HG02642 (cell line): ENCODE measurements around the gene CADM1.

Experiments
- ATAC-seq: cut with Tn5 transposase; IDR thresholded peaks from one replicate; pipeline ENCODE4 v1.9.1; 2021; ENCODE audit warnings: mild to moderate bottlenecking; ENCODE audit not compliant: unreplicated experiment, poor library complexity

CADM1 gene

DNA sequence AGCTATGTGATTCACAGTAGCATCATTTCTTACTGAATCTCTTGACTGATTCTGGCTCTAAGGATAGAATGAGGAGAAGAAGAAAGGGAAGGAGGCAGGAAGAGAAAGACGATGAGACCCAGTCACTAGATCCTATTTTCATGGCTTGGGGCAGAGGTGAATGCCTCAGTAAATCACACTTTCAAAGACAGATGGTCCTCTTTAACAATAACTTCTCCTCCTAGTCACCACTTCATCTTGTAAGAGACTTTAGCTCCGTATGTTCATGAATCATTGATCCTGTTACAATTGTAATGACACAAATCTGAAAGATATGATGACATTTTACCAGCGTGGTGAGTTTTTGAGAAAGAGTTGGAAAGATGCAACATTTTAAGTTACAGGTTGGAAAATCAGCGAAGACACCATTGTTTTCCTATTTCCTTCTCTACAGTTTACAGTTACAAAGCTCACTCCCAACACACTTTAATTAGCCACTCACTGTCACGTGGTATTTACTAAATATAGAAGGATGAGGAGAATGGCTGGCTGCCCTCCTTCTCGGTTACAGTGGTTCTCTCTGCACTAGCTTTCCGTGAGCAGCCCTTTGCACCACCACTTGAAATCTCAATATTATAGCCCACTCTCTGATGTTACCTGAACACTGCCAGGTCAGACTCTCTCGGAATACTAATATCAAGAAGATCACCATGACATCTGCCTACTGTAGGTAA lies 205.8 kb downstream of the CADM1 start:
- ATAC-seq, result no peak

DNA sequence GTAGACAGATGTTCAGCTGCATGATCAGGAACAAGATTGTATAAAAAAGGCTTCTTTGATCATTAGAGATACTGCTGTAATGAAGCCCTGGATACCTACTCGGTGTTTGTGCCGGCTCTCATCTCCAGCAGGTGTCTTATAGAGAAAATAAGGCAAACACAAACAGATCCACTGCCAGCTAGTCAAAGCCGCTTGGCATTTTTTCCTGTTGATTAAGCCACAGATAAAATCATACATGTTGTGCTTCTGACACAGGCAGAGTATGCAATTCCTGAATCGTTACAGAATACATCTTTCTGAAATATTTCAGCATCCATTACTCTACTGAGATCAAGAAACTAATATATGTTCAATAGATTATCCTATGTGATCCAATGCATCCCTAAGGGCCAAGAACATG lies 206.9 kb downstream of the CADM1 start:
- ATAC-seq, result no peak

DNA sequence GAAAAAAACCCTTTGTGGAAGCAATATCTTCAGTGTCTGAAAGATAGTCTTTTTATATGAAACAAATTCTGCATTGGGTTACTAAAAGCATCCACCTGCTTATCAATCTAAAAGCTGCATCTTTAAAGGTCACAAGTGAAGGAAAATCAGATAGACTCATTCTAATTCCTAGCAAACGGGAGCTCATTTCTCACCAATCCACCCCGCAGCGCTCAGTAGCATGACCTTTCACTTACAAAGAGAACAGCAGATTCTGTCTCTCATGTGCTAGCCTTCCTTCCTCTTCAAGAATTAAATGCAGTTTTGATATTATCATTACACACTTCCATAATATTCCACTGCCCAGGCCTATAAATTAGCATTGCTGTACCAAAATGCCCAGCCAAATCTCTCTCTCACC lies 212.9 kb downstream of the CADM1 start:
- ATAC-seq, result no peak

GRCh38 chr11:115290893-115291292 lies 213.3 kb downstream of the CADM1 start:
- no peak for ATAC-seq

GRCh38 chr11:115290479-115290878 lies 213.7 kb downstream of the CADM1 start:
- no peak for ATAC-seq

GRCh38 chr11:115287266-115287665 lies 216.9 kb downstream of the CADM1 start:
- ATAC-seq, result no peak

- no peak for ATAC-seq
These were observed 217.6 kb downstream of the CADM1 start for GRCh38 chr11:115286614-115287013.

GRCh38 chr11:115284773-115285172 lies 219.4 kb downstream of the CADM1 start:
- no peak for ATAC-seq

- ATAC-seq, result no peak
These were observed 221.3 kb downstream of the CADM1 start for GRCh38 chr11:115282923-115283322.

DNA sequence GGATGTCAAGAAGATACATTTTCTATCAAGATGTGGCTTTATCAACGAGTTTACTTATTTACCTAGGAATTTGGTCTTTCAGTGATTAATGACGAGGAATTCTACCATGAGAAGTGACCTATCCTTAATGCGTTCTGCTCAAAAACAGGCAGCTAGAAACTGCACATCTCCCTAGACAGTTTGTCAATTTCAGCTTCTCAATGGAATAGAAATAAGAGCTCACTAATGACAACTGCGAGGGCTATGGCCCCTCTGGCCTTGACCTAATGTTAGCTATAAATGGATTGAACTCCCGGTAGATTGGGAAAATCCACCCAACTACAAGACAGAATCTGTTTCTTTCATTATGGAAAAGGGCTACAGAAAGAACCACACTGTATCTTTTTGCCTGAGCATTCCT lies 223.4 kb downstream of the CADM1 start:
- ATAC-seq, result no peak

GRCh38 chr11:115279813-115280761 lies 224.1 kb downstream of the CADM1 start:
- ATAC-seq, result no peak

DNA sequence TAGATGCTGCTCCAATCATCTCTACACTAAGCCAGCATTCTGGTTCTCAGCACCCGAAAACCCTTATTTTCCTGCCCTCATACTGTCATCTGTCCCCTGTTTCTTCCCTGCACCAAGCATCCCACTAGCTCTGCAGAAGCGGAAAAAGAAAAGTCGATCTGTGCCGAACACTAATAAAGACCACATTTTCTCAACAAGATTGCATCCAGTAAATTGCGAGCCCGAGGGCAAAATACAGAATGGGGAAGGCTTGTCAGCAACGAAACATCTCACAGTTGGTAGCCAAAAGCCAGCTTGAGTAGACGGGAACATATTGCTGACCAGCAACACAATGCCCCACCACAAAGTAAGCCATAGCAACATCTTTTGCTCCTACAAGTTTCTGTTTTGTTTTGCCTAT lies 227.4 kb downstream of the CADM1 start:
- ATAC-seq, result no peak

DNA sequence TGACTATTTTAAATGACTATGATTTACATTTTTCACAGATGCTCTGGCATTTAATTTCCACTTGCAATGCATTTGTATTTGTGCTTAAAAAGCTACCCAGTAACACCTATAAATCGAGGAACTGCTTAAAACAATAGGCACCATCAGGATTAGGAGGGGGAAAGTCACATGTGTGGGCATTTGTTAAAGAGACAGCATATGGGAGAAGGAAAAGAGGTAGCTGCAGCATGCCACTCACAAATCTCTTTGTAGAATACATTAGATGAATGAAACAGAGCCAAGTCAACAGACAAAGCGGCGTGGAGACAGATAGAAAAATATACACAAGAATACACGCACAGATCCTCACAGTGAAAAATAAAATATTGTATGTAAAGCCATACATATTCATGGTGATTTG lies 228.0 kb downstream of the CADM1 start:
- ATAC-seq, result no peak

DNA sequence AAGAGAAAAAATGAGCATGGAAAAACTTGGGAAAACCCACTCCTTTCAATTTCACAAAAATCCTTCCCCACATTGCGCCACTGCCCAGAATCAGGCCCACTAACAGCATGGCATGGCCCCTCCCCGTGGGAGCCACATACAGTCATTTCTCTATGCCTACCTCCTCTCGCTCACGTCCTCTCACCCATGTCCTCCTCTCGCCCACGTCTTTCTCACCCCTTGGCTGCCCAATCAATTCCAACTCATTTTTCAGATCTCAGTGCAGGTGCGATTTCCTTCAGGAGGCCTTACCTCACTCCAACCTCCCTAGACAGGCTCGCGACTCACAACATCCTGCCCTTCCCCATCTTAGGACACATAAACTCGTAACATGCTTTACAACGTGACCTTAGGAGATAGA lies 229.2 kb downstream of the CADM1 start:
- ATAC-seq, result no peak

DNA sequence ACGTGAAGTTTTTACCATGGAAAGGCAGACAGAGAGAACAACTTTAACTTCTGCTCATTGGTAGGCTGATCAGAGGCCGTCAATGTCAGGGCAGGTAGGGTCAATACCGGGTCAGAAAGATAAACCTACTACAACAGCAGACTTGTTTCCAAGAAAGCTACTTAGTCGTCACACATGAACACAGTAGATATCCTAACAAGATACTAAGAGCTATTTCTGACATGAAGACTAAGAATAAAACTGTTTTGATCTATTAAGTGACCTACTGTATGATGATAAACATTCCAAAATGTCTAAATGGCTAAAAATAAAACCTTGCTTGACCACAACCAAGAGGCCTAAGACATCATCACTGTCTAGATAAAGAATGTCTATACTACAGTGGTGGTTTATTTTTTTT lies 231.3 kb downstream of the CADM1 start:
- no peak for ATAC-seq

DNA sequence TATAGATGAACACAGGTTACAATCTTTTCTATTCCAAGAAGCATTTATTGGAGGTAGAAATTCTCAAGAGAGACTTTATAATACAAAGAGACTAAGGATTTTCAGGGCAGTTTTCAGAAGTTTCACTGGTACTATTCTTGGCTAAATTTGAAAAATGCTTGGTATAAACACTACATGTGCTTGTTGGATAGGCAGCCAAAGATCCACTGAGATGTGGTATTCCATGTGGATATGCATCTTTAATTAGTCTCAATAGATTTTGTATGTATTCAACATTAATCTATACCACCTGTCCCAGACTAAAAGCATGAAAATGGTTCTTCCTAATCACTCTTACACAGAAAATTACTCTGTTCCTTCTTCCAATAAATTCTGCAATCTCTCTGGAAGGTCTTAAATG lies 232.6 kb downstream of the CADM1 start:
- no peak for ATAC-seq

- ATAC-seq, result no peak
These were observed 234.8 kb downstream of the CADM1 start for GRCh38 chr11:115269191-115269950.

DNA sequence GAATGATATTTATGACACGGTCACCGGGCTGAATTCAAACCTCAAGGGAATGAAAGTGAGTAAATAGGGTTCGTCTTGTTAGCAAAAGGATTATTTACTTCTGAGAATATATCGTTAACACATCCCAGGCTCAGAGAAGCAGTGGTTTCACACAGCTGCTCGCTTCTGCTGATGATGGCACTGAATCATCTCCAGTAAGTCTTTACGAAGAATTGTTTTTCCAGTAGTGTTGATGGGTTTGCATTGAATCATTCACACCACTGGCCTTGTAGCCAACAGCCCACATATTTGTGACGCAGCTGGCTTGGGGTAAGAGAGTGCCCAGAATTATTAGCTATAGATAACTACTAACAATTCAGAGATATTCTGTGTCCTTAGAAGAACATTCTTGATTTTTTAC lies 236.3 kb downstream of the CADM1 start:
- no peak for ATAC-seq

- ATAC-seq, result no peak
These were observed 236.9 kb downstream of the CADM1 start for GRCh38 chr11:115267238-115267781.

GRCh38 chr11:115266066-115266639 lies 238.1 kb downstream of the CADM1 start:
- ATAC-seq, result no peak
